ENCODE data around the gene UBTD2. TPM values are rescaled to one million over a fixed set of nuclear protein-coding genes. Genes with fewer than 3 reads are reported as not detected.

Gene UBTD2
- total and polyA plus RNA-seq, 2 of the 4 experiments (the other 2 are of a cell fraction), result 11.2 to 20.6 TPM

DNA sequence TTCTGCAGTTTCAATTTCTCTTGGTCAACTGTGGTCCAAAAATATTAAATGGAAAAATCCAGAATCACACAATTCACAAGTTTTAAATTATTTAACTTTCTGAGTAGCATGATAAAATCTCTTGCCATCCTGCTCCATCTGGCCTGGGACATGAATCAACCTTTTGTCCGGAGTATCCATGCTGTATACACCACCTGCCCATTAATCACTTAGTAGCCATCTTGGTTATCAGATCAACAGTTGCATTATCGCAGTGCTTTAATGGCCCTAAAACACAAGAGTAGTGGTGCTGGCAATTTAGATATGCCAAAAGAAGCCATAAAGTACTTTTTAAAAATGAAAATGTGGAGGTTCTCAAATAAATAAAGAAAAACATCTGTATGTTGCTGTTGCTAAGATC, 64.3 kb downstream of the UBTD2 start:
- CTCF ChIA-PET, result no interaction called here
- dilution Hi-C loops (cut with HindIII; ENCODE audit: low sequenced_read_pairs, unreplicated experiment), result no loop called here
- POLR2A ChIA-PET (ENCODE audit: unreplicated experiment), result no interaction called here

More for the DNA sequence above, 64.3 kb downstream of the UBTD2 start:
- Histone ChIP-seq H3K79me1 (ENCODE audit: low read depth in 1 of 2, low read length in 2 of 2) (peaks cover 23 to 56% of the 10 kb centered on the region in 2 experiments), H3K18ac (ENCODE audit: low read depth, low read length) (no peak overlapping the region), H2BK20ac (ENCODE audit: low read depth, low read length) (no peak overlapping the region), H4K20me1 (ENCODE audit: insufficient read depth, low read length) (peaks cover 20% of the 10 kb centered on the region; the same call in 1 of the 2 replicates), H2AFZ (replicated peaks; ENCODE audit: low read length, poor library complexity) (no peak overlapping the region), H2BK15ac (ENCODE audit: low read depth, low read length) (no peak overlapping the region), H3K14ac (replicated peaks; ENCODE audit: low read depth, low read length) (no peak overlapping the region), H3K27me3 (ENCODE audit: control insufficient read depth, insufficient read depth, low read length) (no peaks in the 10 kb centered on the region), H3K9me3 (ENCODE audit: control insufficient read depth, insufficient read depth, low read length) (peaks cover 2% of the 10 kb centered on the region; the same call in 1 of the 2 replicates), H2AK9ac (replicated peaks; ENCODE audit: low read depth, low read length, poor library complexity) (no peak overlapping the region), H3K4me3 (ENCODE audit: insufficient read depth, low read depth, low read length) (no peak overlapping the region), H4K8ac (ENCODE audit: low read depth in 2 of 2, low read length in 2 of 2) (no peak overlapping the region), H3K9ac (ENCODE audit: low read depth, low read length) (no peak overlapping the region), H2BK120ac (ENCODE audit: low read depth, low read length) (no peak overlapping the region), H3K4ac (ENCODE audit: low read depth, low read length) (no peak overlapping the region), H3K9me1 (ENCODE audit: insufficient read depth, low read length) (0 out of 2 replicates have a peak, but pooled peaks cover 1% of the 10 kb centered on the region), H3K23ac (ENCODE audit: low read depth, low read length) (no peak overlapping the region), H2BK5ac (ENCODE audit: low read depth, low read length, poor library complexity, severe bottlenecking) (no peak overlapping the region), H4K5ac (ENCODE audit: low read depth, low read length) (no peak overlapping the region), H3K36me3 (ENCODE audit: control insufficient read depth, insufficient read depth, low read length) (peaks cover 14% of the 10 kb centered on the region), H4K91ac (ENCODE audit: insufficient read depth, low read depth, low read length) (no peak overlapping the region), H3K56ac (ENCODE audit: extremely low read depth, insufficient read depth, low read length) (no peak overlapping the region), H2AK5ac (ENCODE audit: low read depth, low read length) (no peak overlapping the region), H3K4me1 (ENCODE audit: control insufficient read depth, insufficient read depth, low read length) (0 out of 2 replicates have a peak, but pooled peaks cover 1% of the 10 kb centered on the region), H3K4me2 (ENCODE audit: low read depth, low read length) (no peak overlapping the region), H3K27ac (ENCODE audit: insufficient read depth, low read length) (no peak overlapping the region)
- BruUV-seq (replicated peaks), result no TSS peak
- TF ChIP-seq RAD21 (IDR thresholded peaks at IDR 0.05; ENCODE audit: low read length), result no peak
- TF ChIP-seq MAZ (IDR thresholded peaks at IDR 0.05; ENCODE audit: borderline replicate concordance, low read depth, low read length), result no peak
- no peak for TF ChIP-seq BHLHE40 (IDR thresholded peaks at IDR 0.05; ENCODE audit: low read depth, low read length)
- no peak for TF ChIP-seq MXI1 (IDR thresholded peaks at IDR 0.05; ENCODE audit: borderline replicate concordance, low read depth, low read length)
- no peak for TF ChIP-seq CEBPB (IDR thresholded peaks at IDR 0.05; ENCODE audit: low read depth, low read length)
- no peak for TF ChIP-seq MAFK (IDR thresholded peaks at IDR 0.05; ENCODE audit: low read depth, low read length)
- no peak for TF ChIP-seq FOS (IDR thresholded peaks at IDR 0.05; ENCODE audit: low read depth, low read length)
- no peak for TF ChIP-seq SMC3 (IDR thresholded peaks at IDR 0.05; ENCODE audit: low read depth, low read length)
- TF ChIP-seq, protein P1, sequence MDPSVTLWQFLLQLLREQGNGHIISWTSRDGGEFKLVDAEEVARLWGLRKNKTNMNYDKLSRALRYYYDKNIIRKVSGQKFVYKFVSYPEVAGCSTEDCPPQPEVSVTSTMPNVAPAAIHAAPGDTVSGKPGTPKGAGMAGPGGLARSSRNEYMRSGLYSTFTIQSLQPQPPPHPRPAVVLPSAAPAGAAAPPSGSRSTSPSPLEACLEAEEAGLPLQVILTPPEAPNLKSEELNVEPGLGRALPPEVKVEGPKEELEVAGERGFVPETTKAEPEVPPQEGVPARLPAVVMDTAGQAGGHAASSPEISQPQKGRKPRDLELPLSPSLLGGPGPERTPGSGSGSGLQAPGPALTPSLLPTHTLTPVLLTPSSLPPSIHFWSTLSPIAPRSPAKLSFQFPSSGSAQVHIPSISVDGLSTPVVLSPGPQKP (IDR thresholded peaks at IDR 0.05; ENCODE audit: borderline replicate concordance, low read depth, low read length), result no peak
- TF ChIP-seq, protein P2, sequence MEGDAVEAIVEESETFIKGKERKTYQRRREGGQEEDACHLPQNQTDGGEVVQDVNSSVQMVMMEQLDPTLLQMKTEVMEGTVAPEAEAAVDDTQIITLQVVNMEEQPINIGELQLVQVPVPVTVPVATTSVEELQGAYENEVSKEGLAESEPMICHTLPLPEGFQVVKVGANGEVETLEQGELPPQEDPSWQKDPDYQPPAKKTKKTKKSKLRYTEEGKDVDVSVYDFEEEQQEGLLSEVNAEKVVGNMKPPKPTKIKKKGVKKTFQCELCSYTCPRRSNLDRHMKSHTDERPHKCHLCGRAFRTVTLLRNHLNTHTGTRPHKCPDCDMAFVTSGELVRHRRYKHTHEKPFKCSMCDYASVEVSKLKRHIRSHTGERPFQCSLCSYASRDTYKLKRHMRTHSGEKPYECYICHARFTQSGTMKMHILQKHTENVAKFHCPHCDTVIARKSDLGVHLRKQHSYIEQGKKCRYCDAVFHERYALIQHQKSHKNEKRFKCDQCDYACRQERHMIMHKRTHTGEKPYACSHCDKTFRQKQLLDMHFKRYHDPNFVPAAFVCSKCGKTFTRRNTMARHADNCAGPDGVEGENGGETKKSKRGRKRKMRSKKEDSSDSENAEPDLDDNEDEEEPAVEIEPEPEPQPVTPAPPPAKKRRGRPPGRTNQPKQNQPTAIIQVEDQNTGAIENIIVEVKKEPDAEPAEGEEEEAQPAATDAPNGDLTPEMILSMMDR (conservative IDR thresholded peaks at IDR 0.05; ENCODE audit: low read depth, low read length), result no peak
- TF ChIP-seq, protein P3, sequence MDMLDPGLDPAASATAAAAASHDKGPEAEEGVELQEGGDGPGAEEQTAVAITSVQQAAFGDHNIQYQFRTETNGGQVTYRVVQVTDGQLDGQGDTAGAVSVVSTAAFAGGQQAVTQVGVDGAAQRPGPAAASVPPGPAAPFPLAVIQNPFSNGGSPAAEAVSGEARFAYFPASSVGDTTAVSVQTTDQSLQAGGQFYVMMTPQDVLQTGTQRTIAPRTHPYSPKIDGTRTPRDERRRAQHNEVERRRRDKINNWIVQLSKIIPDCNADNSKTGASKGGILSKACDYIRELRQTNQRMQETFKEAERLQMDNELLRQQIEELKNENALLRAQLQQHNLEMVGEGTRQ (IDR thresholded peaks at IDR 0.05; ENCODE audit: low read depth, low read length), result no peak
- no peak for TF ChIP-seq POLR2A (IDR thresholded peaks at IDR 0.05; ENCODE audit: low read depth, low read length)
- TF ChIP-seq CHD1 (IDR thresholded peaks at IDR 0.05; ENCODE audit: low read depth, low read length), result no peak
- no peak for TF ChIP-seq RCOR1 (IDR thresholded peaks at IDR 0.05; ENCODE audit: insufficient replicate concordance, low read length)
- in situ Hi-C loops (cut with MboI; ENCODE audit: low sequenced_read_pairs) (no loop called here), intact Hi-C loops (cut with micrococcal nuclease) (no loop called here)
- no peak for DNase-seq
- no peak for ATAC-seq (ENCODE audit: low read depth)
- no CpG with 5 or more reads among the region's 2 CpGs for WGBS, 2 experiments (ENCODE audit: extremely low coverage in 2 of 2, insufficient read length in 1 of 2)
